Activated CD4-positive, CD25-positive, alpha-beta regulatory T cell treated with anti-CD3 and anti-CD28 coated beads, Interleukin-2, amount 50 U/mL, for 72 hours (primary cell): ENCODE data around the gene ZNRF3.
"Not testable (repeated sequence)": the region's sequence is repeated elsewhere in the genome, so short reads cannot be mapped to it uniquely, and the experiment has no call there.

Experiments
- DNase-seq: peaks from one replicate; pipeline ENCODE4 v3.0.0; 2021

ZNRF3 gene

GRCh38 chr22:29014293-29014692 is 130.9 kb downstream of the ZNRF3 start:
- DNase-seq, result no peak

- DNase-seq, result no peak
Observed at GRCh38 chr22:29014773-29015172, 131.4 kb downstream of the ZNRF3 start.

- DNase-seq, result no peak
Observed at GRCh38 chr22:29016067-29016938, 132.9 kb downstream of the ZNRF3 start.

GRCh38 chr22:29018293-29019189 is 135.2 kb downstream of the ZNRF3 start:
- no peak for DNase-seq

GRCh38 chr22:29022101-29022817 is 138.9 kb downstream of the ZNRF3 start:
- no peak for DNase-seq

GRCh38 chr22:29023172-29023796 is 139.9 kb downstream of the ZNRF3 start:
- DNase-seq, result no peak

- no peak for DNase-seq
Observed at GRCh38 chr22:29026579-29026978, 143.2 kb downstream of the ZNRF3 start.

- DNase-seq, result no peak
Observed at GRCh38 chr22:29028468-29028867, 145.1 kb downstream of the ZNRF3 start.

GRCh38 chr22:29029202-29030000 is 146.0 kb downstream of the ZNRF3 start:
- DNase-seq, result no peak

GRCh38 chr22:29030016-29030617 is 146.7 kb downstream of the ZNRF3 start:
- no peak for DNase-seq

- no peak for DNase-seq
Observed at GRCh38 chr22:29030618-29031226, 147.3 kb downstream of the ZNRF3 start.

- DNase-seq, result no peak
Observed at GRCh38 chr22:29031227-29032011, 148.0 kb downstream of the ZNRF3 start.

- no peak for DNase-seq
Observed at GRCh38 chr22:29032014-29032475, 148.7 kb downstream of the ZNRF3 start.

GRCh38 chr22:29032584-29032983 is 149.2 kb downstream of the ZNRF3 start:
- no peak for DNase-seq

GRCh38 chr22:29037340-29037932 is 154.1 kb downstream of the ZNRF3 start:
- no peak for DNase-seq

- no peak for DNase-seq
Observed at GRCh38 chr22:29039148-29039547, 155.8 kb downstream of the ZNRF3 start.

- DNase-seq, result not testable (repeated sequence)
Observed at GRCh38 chr22:29039684-29040083, 156.3 kb downstream of the ZNRF3 start.

- DNase-seq, result peak; percentile 54
Observed at GRCh38 chr22:29040385-29041275, 157.3 kb downstream of the ZNRF3 start.
